Liver (tissue), 3 donors: ENCODE results near the gene CREBBP.

Experiments
- EGR1 ChIP-seq, 2 donors: IDR thresholded peaks; 2 replicates each; pipeline ENCODE4 v1.6.1; 2016 to 2018; ENCODE audit warnings: antibody characterized with exemption in 2 of 2, low read depth in 2 of 2
- JUND ChIP-seq, 2 donors: IDR thresholded peaks; 2 replicates each; pipeline ENCODE4 v1.6.1; 2016; ENCODE audit warnings: antibody characterized with exemption in 2 of 2
- RAD21 ChIP-seq, 2 donors: IDR thresholded peaks; 2 replicates each; pipeline ENCODE4 v1.6.1; 2016; ENCODE audit warnings: antibody characterized with exemption in 2 of 2, mild to moderate bottlenecking in 2 of 2
- SP1 ChIP-seq: IDR thresholded peaks from 2 replicates; pipeline ENCODE4 v1.6.1; 2018; ENCODE audit warnings: antibody characterized with exemption, mild to moderate bottlenecking
- YY1 ChIP-seq: IDR thresholded peaks from 2 replicates; pipeline ENCODE4 v1.6.1; 2016; ENCODE audit warnings: antibody characterized with exemption, mild to moderate bottlenecking
- TF ChIP-seq, protein P1 (sequence below): IDR thresholded peaks from 2 replicates; pipeline ENCODE4 v1.6.1; 2016; ENCODE audit warnings: antibody characterized with exemption, mild to moderate bottlenecking
- TF ChIP-seq, protein P2 (sequence below): fragments of 150-350 bp; IDR thresholded peaks from 2 replicates; pipeline ENCODE4 v1.5.1; 2017; ENCODE audit warnings: improper control_type of control experiment, low read depth, low read length; ENCODE audit not compliant: missing input control
- TF ChIP-seq, protein P3 (sequence below): IDR thresholded peaks from 2 replicates; pipeline ENCODE4 v1.6.1; 2016; ENCODE audit warnings: antibody characterized with exemption
- TF ChIP-seq, protein P4 (sequence below): IDR thresholded peaks from 2 replicates; pipeline ENCODE4 v1.6.1; 2016; ENCODE audit warnings: antibody characterized with exemption
- donor health status: healthy.
- donor health status: healthy.

DNA sequence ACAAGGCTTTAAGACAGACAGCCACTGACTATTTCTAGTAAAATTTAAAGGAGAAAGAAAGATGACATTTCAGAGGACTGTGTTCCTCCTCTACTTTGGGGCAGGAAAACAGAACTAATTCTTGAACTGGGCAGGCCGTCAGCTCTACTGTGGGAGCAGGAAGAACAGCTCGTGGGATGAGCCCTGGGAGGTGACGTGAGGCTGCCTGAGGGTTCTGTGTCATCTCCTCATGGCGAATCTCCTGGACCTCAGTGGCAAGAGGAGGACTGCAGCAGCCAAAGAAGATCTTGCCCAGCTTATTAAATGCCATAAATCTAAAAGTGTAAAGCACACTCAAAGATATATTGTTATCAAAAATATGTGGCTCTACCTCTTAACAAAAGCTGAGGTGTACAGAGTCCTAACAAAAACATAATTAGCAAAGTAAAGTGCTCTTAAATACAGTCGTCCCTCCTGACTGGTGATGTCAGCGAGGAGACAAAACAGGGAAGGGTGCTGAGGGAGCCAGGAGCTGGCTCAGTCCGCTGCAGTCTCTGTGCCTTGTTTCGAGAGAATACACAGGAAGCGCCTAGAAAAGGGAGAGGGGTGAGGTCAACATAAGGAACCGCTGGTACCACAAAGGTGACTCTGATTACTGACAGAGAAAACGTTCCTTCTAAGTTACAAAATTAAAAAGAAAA lies 58.0 kb downstream of the CREBBP start:
- TF ChIP-seq, protein P1, sequence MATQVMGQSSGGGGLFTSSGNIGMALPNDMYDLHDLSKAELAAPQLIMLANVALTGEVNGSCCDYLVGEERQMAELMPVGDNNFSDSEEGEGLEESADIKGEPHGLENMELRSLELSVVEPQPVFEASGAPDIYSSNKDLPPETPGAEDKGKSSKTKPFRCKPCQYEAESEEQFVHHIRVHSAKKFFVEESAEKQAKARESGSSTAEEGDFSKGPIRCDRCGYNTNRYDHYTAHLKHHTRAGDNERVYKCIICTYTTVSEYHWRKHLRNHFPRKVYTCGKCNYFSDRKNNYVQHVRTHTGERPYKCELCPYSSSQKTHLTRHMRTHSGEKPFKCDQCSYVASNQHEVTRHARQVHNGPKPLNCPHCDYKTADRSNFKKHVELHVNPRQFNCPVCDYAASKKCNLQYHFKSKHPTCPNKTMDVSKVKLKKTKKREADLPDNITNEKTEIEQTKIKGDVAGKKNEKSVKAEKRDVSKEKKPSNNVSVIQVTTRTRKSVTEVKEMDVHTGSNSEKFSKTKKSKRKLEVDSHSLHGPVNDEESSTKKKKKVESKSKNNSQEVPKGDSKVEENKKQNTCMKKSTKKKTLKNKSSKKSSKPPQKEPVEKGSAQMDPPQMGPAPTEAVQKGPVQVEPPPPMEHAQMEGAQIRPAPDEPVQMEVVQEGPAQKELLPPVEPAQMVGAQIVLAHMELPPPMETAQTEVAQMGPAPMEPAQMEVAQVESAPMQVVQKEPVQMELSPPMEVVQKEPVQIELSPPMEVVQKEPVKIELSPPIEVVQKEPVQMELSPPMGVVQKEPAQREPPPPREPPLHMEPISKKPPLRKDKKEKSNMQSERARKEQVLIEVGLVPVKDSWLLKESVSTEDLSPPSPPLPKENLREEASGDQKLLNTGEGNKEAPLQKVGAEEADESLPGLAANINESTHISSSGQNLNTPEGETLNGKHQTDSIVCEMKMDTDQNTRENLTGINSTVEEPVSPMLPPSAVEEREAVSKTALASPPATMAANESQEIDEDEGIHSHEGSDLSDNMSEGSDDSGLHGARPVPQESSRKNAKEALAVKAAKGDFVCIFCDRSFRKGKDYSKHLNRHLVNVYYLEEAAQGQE, result no peak
- TF ChIP-seq, protein P2, sequence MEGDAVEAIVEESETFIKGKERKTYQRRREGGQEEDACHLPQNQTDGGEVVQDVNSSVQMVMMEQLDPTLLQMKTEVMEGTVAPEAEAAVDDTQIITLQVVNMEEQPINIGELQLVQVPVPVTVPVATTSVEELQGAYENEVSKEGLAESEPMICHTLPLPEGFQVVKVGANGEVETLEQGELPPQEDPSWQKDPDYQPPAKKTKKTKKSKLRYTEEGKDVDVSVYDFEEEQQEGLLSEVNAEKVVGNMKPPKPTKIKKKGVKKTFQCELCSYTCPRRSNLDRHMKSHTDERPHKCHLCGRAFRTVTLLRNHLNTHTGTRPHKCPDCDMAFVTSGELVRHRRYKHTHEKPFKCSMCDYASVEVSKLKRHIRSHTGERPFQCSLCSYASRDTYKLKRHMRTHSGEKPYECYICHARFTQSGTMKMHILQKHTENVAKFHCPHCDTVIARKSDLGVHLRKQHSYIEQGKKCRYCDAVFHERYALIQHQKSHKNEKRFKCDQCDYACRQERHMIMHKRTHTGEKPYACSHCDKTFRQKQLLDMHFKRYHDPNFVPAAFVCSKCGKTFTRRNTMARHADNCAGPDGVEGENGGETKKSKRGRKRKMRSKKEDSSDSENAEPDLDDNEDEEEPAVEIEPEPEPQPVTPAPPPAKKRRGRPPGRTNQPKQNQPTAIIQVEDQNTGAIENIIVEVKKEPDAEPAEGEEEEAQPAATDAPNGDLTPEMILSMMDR, result no peak
- TF ChIP-seq, protein P3, sequence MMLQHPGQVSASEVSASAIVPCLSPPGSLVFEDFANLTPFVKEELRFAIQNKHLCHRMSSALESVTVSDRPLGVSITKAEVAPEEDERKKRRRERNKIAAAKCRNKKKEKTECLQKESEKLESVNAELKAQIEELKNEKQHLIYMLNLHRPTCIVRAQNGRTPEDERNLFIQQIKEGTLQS, result no peak
- no peak for TF ChIP-seq SP1
- TF ChIP-seq, protein P4, sequence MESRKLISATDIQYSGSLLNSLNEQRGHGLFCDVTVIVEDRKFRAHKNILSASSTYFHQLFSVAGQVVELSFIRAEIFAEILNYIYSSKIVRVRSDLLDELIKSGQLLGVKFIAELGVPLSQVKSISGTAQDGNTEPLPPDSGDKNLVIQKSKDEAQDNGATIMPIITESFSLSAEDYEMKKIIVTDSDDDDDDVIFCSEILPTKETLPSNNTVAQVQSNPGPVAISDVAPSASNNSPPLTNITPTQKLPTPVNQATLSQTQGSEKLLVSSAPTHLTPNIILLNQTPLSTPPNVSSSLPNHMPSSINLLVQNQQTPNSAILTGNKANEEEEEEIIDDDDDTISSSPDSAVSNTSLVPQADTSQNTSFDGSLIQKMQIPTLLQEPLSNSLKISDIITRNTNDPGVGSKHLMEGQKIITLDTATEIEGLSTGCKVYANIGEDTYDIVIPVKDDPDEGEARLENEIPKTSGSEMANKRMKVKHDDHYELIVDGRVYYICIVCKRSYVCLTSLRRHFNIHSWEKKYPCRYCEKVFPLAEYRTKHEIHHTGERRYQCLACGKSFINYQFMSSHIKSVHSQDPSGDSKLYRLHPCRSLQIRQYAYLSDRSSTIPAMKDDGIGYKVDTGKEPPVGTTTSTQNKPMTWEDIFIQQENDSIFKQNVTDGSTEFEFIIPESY, result no peak
- TF ChIP-seq JUND (IDR thresholded peaks at IDR 0.05), result no peak
- no peak for TF ChIP-seq RAD21 (IDR thresholded peaks at IDR 0.05)
- no peak for TF ChIP-seq EGR1 (IDR thresholded peaks at IDR 0.05; ENCODE audit: low read depth in 2 of 2)
- no peak for TF ChIP-seq YY1
